GM19455 (cell line): ENCODE measurements around the gene ZNF273.
"Not testable (repeated sequence)": the region's sequence is repeated elsewhere in the genome, so short reads cannot be mapped to it uniquely, and the experiment has no call there.

Source experiments
- ATAC-seq: cut with Tn5 transposase; IDR thresholded peaks from one replicate; pipeline ENCODE4 v1.9.1; 2021; ENCODE audit not compliant: unreplicated experiment

The ZNF273 gene

DNA sequence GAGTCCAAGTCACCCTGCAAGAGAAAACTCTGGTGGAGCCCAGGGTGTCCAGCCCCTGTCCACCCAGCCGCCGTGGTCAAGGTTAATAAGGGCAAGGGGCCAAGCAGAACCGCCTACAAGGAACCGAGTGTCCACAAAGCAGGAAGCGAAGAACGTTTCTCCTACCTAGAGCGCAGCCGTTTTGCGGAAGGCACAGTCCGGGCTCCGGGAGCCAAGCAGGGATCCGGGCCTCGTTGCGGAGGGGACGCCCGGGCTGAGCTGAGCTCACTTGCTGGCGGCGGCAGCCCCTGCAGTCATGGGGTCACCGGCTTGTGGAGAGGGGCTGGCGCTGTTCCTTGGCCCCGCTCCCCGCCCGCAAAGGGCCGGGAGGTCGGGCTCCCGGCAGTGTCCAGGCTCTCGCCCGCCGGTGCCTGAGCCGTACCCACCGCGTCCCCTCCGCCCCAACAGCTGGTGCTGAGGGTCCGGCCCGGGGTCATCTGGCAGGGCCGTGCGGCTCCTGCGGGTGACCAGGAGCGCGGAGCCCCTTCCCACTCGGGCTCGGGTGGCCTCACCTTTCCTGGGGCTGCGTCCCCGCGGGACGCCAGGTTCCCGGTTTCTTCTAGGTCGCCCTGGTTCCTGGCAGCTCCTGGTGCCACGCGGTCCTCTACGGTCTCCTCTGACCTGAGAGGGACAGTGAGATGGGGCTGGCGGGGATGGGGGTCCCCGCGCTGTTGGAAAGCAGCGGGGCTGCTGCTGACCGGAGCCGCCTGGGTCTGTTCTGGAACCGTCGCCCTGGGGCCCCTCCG lies 14.0 kb upstream of the ZNF273 start:
- no peak for ATAC-seq

DNA sequence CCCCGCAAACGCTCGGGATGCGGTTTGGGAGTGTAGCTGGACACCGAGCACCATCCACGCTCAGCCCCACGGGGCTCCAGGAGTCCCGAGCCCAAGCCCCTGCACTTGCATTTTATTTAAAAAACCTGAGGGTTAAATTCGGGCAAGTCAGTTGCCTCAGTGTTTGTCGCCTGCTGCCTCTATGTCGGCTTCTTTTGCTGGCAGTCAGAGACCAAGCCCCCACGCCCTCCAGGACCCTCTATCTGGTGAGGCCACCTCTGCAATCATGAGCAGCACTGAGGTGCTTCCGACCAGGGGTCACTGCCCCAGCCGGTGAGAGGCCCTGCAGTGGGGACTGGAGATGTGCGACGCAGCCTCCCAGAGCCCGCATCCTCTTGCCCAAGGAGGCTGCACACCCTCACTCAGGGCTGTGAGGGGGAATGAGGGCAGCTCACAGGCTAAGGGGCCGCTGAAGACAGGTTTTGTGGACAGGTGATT lies 13.3 kb upstream of the ZNF273 start:
- no peak for ATAC-seq

- not testable (repeated sequence) for ATAC-seq
Observed at GRCh38 chr7:64890273-64890672, 12.8 kb upstream of the ZNF273 start.

DNA sequence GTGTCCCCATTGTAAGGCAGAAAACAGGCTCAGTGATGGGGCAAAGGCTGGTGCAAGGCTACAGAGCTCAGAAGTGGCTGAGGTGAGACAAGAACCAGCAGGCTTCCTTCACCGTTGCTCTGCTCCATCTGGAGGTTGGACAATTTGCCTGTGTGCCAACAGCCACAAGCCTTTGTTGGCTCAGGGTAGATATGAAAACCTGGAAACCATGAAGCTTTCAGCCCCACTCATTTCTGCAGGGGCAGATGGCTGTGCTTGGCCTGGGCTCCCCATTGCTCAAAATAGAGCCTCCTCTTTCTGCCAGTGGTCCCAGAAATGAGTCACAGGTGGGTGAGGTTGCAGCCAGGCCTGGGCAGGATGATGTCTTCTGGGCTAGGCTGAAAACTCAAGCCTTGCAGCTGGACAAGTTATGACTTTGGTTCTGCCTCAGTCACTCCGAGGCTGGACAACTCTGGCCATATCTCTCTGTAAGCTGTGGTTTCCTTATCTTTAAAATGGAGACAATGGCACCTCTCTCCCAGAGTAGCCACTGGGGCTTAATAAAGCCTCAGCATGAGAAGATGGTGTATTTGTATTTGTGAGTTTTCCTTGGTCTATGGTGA lies 12.2 kb upstream of the ZNF273 start:
- no peak for ATAC-seq

DNA sequence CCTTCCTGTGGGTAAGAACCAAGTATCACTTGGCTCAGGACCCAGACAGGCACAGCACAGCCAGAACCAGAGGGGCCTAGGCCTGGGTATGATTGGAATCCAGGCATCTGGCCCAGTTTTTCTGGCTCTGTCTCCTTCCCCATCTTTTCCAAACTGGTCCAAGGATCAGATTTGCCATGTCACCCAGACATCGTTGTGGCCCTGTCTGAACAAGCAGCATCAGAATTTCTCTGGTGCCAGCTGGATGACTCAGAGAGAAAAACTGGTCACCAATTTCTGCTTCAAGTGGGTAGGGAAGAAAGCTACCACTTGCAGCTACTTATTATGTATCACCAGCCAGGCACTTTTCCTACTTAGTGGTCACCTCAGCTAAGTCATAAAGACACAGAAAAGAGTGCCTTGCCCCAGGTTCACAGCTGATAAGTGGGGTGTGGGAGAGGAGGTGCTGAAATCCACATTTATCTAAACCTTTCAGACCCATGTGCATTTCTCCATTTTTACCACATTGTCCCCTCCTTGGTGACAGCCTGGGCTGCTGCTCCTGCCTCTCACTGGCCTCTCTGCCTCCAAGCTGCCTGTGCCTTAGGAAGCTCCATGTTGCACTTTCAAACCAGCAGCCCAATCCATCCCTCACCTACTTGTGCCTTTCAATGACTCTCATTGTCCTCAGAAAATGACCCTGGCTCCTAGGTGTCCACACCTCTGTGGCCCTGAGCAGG lies 11.6 kb upstream of the ZNF273 start:
- not testable (repeated sequence) for ATAC-seq

DNA sequence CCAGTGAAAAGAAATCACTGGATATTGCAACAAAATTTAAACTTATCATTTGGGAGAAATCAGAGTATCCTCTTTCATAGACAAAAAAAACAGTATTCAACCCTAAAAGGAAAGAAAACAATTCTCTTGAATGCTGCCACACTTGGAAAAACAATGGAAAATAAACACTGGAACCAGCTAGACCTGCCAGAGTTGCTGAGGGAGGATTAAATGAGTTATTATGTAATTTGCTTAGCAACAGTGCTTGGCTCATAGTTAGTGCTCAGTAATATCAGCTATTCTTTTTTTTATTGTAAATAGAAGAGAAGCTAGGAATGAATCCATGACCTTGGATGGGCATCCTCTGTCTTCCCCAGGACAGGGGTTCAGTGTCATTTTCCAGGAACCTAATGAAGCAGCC lies 11.0 kb upstream of the ZNF273 start:
- ATAC-seq = no peak

- ATAC-seq = no peak
Observed at GRCh38 chr7:64892666-64893309, 10.3 kb upstream of the ZNF273 start.

- ATAC-seq = no peak
Observed at GRCh38 chr7:64893401-64893800, 9.7 kb upstream of the ZNF273 start.

DNA sequence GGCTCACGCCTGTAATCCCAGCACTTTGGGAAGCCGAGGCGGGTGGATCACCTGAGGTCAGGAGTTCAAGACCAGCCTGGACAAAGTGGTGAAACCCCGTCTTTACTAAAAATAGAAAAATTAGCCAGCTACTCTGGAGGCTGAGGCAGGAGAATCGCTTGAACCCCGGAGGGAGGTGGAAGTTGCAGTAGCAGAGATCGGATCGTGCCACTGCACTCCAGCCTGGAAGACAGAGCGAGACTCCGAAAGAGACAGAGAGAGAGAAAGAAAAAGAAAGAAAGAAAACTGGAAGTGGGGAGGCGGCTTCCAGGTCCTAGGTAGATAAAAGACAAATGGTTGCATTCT lies 640 bp upstream of the ZNF273 start:
- ATAC-seq = not testable (repeated sequence)

DNA sequence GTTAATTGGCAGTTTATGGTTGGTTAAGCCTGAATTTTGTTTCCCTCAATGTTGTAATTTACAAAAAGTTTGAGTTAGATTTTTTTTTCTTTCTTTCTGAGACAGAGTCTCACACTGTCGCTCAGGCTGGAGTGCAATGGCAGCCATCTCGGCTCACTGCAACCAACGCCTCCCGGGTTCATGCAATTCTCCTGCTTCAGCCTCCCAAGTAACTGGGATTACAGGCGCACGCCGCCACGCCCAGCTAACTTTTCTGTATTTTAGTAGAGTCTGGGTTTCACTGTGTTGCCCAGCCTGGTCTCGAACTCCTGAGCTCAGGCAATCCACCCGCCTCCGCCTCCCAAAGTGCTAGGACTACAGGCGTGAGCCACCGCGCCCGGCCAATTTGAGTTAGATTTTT lies 935 bp downstream of the ZNF273 start:
- no peak for ATAC-seq

GRCh38 chr7:64905133-64905532 lies 2.1 kb downstream of the ZNF273 start:
- no peak for ATAC-seq

GRCh38 chr7:64905547-64905946 lies 2.5 kb downstream of the ZNF273 start:
- no peak for ATAC-seq

DNA sequence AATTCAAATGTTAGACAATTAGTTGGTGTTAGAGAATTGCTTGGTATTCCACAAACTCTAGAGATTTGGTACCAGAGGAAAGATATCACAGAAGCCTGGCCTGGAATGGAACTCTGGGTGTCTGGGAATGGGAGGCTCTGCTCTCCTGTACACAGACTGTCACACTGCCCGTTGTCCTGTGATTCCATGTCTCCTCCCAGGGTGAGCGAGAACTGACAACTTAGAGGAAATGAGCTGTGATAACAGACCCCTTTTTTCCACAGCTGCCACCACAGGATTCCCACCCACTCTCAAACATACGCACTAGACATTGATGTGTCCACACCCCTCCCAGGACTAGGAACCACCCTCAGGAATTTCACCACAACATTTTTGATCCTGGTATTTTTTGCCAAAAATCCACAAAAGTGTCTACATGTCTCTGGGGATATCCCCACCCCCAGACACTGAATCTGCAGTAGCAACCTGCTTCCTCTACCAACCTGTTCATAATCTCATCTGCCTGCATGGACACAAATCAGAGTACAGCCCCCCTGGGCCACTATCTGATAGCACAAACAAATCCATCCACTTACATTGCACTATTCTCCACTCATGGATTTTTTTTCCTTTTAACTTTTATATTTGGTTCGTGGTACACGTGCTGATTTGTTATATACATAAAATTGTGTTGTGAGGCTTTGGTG lies 4.7 kb downstream of the ZNF273 start:
- no peak for ATAC-seq

DNA sequence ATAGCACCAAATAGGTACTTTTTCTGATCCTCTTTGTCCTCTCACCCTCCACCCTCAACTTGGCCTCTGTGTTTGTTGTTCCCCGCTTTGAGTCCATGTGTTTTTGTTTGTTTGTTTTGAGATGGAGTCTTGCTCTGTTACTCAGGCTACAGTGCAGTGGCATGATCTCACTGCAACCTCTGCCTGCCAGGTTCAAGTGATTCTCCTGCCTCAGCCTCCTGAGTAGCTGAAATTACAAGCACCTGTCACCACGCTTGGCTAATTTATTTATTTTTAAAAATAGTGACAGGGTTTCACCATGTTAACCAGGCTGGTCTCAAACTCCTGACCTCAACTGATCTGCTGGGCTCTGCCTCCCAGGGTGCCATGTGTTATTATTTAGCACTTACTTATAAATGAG lies 5.3 kb downstream of the ZNF273 start:
- no peak for ATAC-seq

DNA sequence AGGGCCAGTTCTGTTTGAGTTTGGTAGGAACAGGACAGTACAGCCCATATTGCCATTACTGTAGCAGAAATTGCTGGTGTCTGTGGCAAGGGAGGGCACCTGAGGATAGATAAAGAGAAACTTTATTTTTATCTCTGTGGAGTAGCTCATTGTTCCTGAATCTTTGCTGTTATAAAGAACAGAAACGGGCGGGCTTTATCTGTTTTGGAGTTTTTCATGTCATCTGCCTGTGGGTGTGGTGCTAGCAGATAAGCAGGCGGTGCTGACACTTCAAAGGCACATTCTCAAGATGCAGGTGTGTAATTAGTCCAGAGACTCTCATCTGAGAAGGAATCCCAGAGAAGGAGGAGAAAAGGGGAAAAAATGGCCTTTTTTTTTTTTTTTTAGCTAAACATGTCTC lies 11.5 kb downstream of the ZNF273 start:
- no peak for ATAC-seq

DNA sequence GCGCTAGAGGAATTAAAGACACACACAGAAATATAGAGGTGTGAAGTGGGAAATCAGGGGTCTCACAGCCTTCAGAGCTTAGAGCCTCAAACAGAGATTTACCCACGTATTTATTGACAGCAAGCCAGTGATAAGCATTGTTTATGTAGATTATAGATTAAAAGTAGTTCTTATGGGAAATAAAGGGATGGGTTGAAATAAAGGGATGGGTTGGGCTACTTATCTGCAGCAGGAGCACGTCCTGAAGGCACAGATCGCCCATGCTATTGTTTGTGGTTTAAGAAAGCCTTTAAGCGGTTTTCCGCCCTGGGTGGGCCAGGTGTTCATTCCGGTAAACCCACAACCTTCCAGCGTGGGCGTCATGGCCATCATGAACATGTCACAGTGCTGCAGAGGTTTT lies 12.2 kb downstream of the ZNF273 start:
- not testable (repeated sequence) for ATAC-seq

DNA sequence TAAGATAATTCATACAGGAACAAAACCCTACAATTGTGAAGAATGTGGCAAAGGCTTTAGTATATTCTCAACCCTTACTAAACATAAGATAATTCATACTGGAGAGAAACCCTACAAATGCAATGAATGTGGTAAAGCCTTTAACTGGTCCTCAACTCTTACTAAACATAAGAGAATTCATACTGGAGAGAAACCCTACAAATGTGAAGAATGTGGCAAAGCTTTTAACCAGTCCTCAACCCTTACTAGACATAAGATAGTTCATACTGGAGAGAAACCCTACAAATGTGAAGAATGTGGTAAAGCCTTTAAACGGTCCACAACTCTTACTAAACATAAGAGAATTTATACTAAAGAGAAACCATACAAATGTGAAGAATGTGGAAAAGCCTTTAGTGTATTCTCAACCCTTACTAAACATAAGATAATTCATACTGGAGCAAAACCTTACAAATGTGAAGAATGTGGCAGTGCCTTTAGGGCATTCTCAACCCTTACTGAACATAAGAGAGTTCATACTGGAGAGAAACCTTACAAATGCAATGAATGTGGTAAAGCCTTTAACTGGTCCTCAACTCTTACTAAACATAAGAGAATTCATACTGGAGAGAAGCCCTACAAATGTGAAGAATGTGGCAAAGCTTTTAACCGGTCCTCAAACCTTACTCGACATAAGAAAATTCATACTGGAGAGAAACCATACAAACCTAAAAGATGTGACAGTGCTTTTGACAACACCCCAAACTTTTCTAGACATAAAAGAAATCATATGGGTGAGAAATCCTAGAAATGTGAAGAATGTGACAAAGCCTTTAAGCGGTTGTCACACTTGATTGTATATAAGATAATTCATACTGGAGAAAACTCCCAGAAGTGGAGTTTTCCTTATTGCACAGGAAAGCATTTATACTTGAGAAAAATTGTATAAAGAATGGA lies 25.4 kb downstream of the ZNF273 start:
- not testable (repeated sequence) for ATAC-seq

DNA sequence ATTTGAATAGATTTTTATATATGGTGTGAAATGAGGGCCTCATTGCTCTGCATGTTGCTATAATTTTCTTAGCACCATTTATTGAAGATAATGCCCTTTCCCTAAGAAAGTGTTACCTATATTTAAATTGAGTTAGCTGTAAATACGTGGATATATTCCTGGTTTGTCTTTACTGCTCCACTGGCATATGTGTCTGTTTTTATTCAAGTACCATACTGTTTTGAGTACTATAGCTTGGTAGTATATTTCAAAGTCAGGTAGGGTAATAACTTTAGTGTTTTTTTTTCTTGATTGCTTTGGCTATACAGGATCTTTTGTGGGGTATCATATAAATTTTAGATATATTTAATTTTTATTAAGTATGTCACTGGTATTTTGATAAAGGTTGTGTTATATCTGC lies 31.4 kb downstream of the ZNF273 start:
- no peak for ATAC-seq

DNA sequence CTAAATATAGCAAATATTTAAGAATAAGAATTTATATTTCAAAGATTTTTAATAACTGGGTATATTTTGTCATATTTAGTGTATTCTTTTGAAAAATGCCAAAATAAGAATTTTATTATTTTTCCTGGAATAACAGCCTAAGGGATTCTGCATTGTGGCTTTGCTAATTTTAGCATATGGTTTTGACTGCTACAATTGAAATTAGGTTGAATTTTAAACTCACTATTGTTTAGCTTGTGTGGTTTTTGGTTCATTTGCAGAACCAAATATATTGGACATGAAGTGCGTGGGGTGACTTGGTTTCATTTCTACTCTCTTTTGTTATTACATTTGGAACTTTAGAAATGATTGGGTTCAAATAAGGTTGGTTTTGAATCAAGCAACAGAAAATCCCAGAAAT lies 35.5 kb downstream of the ZNF273 start:
- no peak for ATAC-seq

- ATAC-seq = not testable (repeated sequence)
Observed at GRCh38 chr7:64940021-64940420, 36.9 kb downstream of the ZNF273 start.
